MCF 10A (cell line): ENCODE measurements around the gene PSMG3. TPM values are rescaled to one million over a fixed set of nuclear protein-coding genes. Genes with fewer than 3 reads are reported as not detected.

Experiments
- BruUV-seq: library from RNA; stranded (reverse); fragments of 400-500 nt; replicated peaks from 2 replicates; lab custom pipeline; 2021; lab: Mats Ljungman, UMichigan
- CTCF ChIA-PET: fragments of 300-600 bp; sonication (Branson Sonifier 250); formaldehyde crosslinking; extraction: SDS; loops from one replicate; lab custom pipeline; 2021; ENCODE audit warnings: antibody characterized with exemption, inconsistent platforms; lab: Yijun Ruan, JAX
- POLR2A ChIA-PET: fragments of 300-600, 350-650 bp; sonication (Branson Sonifier 250); formaldehyde crosslinking; extraction: SDS; loops from one replicate; lab custom pipeline; 2020; ENCODE audit warnings: antibody characterized with exemption, inconsistent platforms; lab: Yijun Ruan, JAX
- DNase-seq: peaks from one replicate; pipeline ENCODE4 v3.0.0-alpha.2; 2018; ENCODE audit not compliant: unreplicated experiment
- H3K27ac Mint-ChIP-seq: one replicate; pipeline ENCODE4 v1.8.0; 2022; ENCODE audit warnings: mild to moderate bottlenecking, low read depth, mixed read lengths; ENCODE audit not compliant: unreplicated experiment
- H3K27me3 Mint-ChIP-seq: one replicate; pipeline ENCODE4 v1.8.0; 2022; ENCODE audit warnings: mixed read lengths; ENCODE audit not compliant: insufficient read depth, unreplicated experiment
- H3K36me3 Mint-ChIP-seq: one replicate; pipeline ENCODE4 v1.8.0; 2022; ENCODE audit warnings: mild to moderate bottlenecking, moderate library complexity, mixed read lengths; ENCODE audit not compliant: insufficient read depth, unreplicated experiment
- H3K4me1 Mint-ChIP-seq: one replicate; pipeline ENCODE4 v1.8.0; 2022; ENCODE audit warnings: mixed read lengths; ENCODE audit not compliant: insufficient read depth, unreplicated experiment
- H3K4me3 Mint-ChIP-seq: one replicate; pipeline ENCODE4 v1.8.0; 2022; ENCODE audit warnings: mild to moderate bottlenecking, moderate library complexity, mixed read lengths; ENCODE audit not compliant: unreplicated experiment
- H3K9me3 Mint-ChIP-seq: one replicate; pipeline ENCODE4 v1.8.0; 2022; ENCODE audit warnings: mixed read lengths; ENCODE audit not compliant: unreplicated experiment
- CTCF ChIP-seq: fragments of 200-600 bp; IDR thresholded peaks from one replicate; pipeline ENCODE4 v1.8.0; 2022; ENCODE audit warnings: antibody characterized with exemption, mild to moderate bottlenecking; ENCODE audit not compliant: unreplicated experiment
- intact Hi-C: fragments of 100-400 bp; cut with micrococcal nuclease; formaldehyde crosslinking; loops from 2 replicates; pipeline ENCODE4 v1.14.1; 2022
- total RNA-seq: library from RNA; stranded (reverse); gene quantifications from 2 replicates; pipeline ENCODE4 v1.2.3, GENCODE V29; 2022

The PSMG3 gene
- total RNA-seq, 1 experiment from 2014 or later, result 42.1 TPM

- no peak overlapping the region for H3K4me3 Mint-ChIP-seq
- no peak overlapping the region for H3K27ac Mint-ChIP-seq
- peaks cover 6% of the 10 kb centered on the region for H3K4me1 Mint-ChIP-seq
- H3K9me3 Mint-ChIP-seq, result peaks cover 11% of the 10 kb centered on the region
- intact Hi-C loops, result no loop called here
- no peak for DNase-seq
- POLR2A ChIA-PET, result no interaction called here
- peaks cover 25% of the 10 kb centered on the region for H3K27me3 Mint-ChIP-seq
- CTCF ChIA-PET, result no interaction called here
- BruUV-seq, result no TSS peak
- TF ChIP-seq CTCF, result no peak
- H3K36me3 Mint-ChIP-seq, result no peaks in the 10 kb centered on the region
Measured at GRCh38 chr7:1616741-1617140, 46.9 kb upstream of the PSMG3 start.

GRCh38 chr7:1611708-1612241 lies 41.9 kb upstream of the PSMG3 start:
- POLR2A ChIA-PET, result no interaction called here
- peaks cover 7% of the 10 kb centered on the region for H3K36me3 Mint-ChIP-seq
- CTCF ChIA-PET, result no interaction called here

GRCh38 chr7:1610678-1611302 lies 41.0 kb upstream of the PSMG3 start:
- no peak for TF ChIP-seq CTCF
- Mint-ChIP-seq H3K4me3 (no peak overlapping the region), H3K27ac (no peak overlapping the region), H3K9me3 (no peaks in the 10 kb centered on the region), H3K36me3 (peaks cover 7% of the 10 kb centered on the region), H3K27me3 (peaks cover 36% of the 10 kb centered on the region), H3K4me1 (peaks cover 17% of the 10 kb centered on the region)
- BruUV-seq, result no TSS peak
- intact Hi-C loops, result no loop called here
- DNase-seq, result peak; percentile 10
- ChIA-PET POLR2A (no interaction called here), CTCF (interaction anchor here (0.9 kb wide), 1 partner anchor 30 kb away, joined by 3 read pairs; no protein-coding TSS in a partner anchor)

More at GRCh38 chr7:1611708-1612241, 41.9 kb upstream of the PSMG3 start:
- intact Hi-C loops, result no loop called here
- BruUV-seq, result no TSS peak
- Mint-ChIP-seq H3K27me3 (peaks cover 27% of the 10 kb centered on the region), H3K4me3 (no peak overlapping the region), H3K4me1 (peaks cover 17% of the 10 kb centered on the region), H3K27ac (no peak overlapping the region), H3K9me3 (no peaks in the 10 kb centered on the region)
- peak; percentile 93 for DNase-seq
- no peak for TF ChIP-seq CTCF

GRCh38 chr7:1610013-1610677 lies 40.3 kb upstream of the PSMG3 start:
- H3K9me3 Mint-ChIP-seq, result no peaks in the 10 kb centered on the region
- CTCF ChIA-PET, result interaction anchor here (0.7 to 0.9 kb wide), 3 partner anchors 29 to 891 kb away, joined by 3 to 4 read pairs (median 3); no protein-coding TSS in a partner anchor
- H3K4me1 Mint-ChIP-seq, result peaks cover 17% of the 10 kb centered on the region
- intact Hi-C loops, result no loop called here
- no peak overlapping the region for H3K27ac Mint-ChIP-seq
- no peak for DNase-seq
- peaks cover 41% of the 10 kb centered on the region for H3K27me3 Mint-ChIP-seq
- TF ChIP-seq CTCF, result no peak
- H3K36me3 Mint-ChIP-seq, result peaks cover 7% of the 10 kb centered on the region
- no TSS peak for BruUV-seq
- POLR2A ChIA-PET, result no interaction called here
- no peak overlapping the region for H3K4me3 Mint-ChIP-seq
